Loucy (cell line): ENCODE results near the gene EOMES.

Experiments used
- H2AFZ ChIP-seq: fragments of 200-600 bp; sonication (generic); 2 replicates; pipeline ENCODE4 v1.6.0; 2016; ENCODE audit warnings: antibody characterized with exemption, mild to moderate bottlenecking, low read length, moderate library complexity
- H3F3A ChIP-seq: fragments of 200-600 bp; 2 replicates; pipeline ENCODE4 v1.6.0; 2016; ENCODE audit warnings: antibody characterized with exemption, low read depth, mild to moderate bottlenecking
- H3K27me3 ChIP-seq: fragments of 200-600 bp; sonication (generic); 2 replicates; pipeline ENCODE4 v1.6.1; 2014; ENCODE audit warnings: low read length, mild to moderate bottlenecking; ENCODE audit not compliant: insufficient read depth, poor library complexity, severe bottlenecking
- H3K36me3 ChIP-seq: fragments of 200-600 bp; sonication (generic); 2 replicates; pipeline ENCODE4 v1.6.1; 2016; ENCODE audit warnings: low read length; ENCODE audit not compliant: insufficient read depth
- H3K4me1 ChIP-seq: fragments of 200-600 bp; sonication (generic); 2 replicates; pipeline ENCODE4 v1.5.1; 2014; ENCODE audit warnings: low read length, mild to moderate bottlenecking; ENCODE audit not compliant: insufficient read depth, poor library complexity, severe bottlenecking
- H3K4me2 ChIP-seq: fragments of 200-600 bp; sonication (generic); 2 replicates; pipeline ENCODE4 v1.6.0; 2014; ENCODE audit warnings: antibody characterized with exemption, low read length, low read depth, mild to moderate bottlenecking; ENCODE audit not compliant: poor library complexity, severe bottlenecking
- H3K4me3 ChIP-seq: fragments of 200-600 bp; sonication (generic); 2 replicates; pipeline ENCODE4 v1.5.1; 2014; ENCODE audit warnings: low read length, mild to moderate bottlenecking, mixed read lengths; ENCODE audit not compliant: poor library complexity, severe bottlenecking
- H3K79me2 ChIP-seq: fragments of 200-600 bp; sonication (generic); 2 replicates; pipeline ENCODE4 v1.6.1; 2014; ENCODE audit warnings: low read length; ENCODE audit not compliant: insufficient read depth
- H3K9ac ChIP-seq: fragments of 200-600 bp; sonication (generic); 2 replicates; pipeline ENCODE4 v1.6.0; 2014; ENCODE audit warnings: mild to moderate bottlenecking, low read depth, low read length, moderate library complexity; ENCODE audit not compliant: poor library complexity, severe bottlenecking
- H3K9me2 ChIP-seq: fragments of 200-600 bp; sonication (generic); replicated peaks from 2 replicates; pipeline ENCODE4 v1.6.1; 2016; ENCODE audit warnings: low read depth, low read length, mixed read lengths
- H3K9me3 ChIP-seq: fragments of 200-600 bp; sonication (generic); 2 replicates; pipeline ENCODE4 v1.6.1; 2014; ENCODE audit warnings: mild to moderate bottlenecking, antibody characterized with exemption, low read length, low read depth; ENCODE audit not compliant: insufficient read depth
- H4K20me1 ChIP-seq: fragments of 200-600 bp; sonication (generic); 2 replicates; pipeline ENCODE4 v1.6.0; 2014; ENCODE audit warnings: antibody characterized with exemption, low read length, mild to moderate bottlenecking; ENCODE audit not compliant: insufficient read depth, poor library complexity, severe bottlenecking
- CTCF ChIP-seq: fragments of 200-600 bp; sonication (generic); conservative IDR thresholded peaks from 2 replicates; pipeline ENCODE4 v1.5.1; 2014; ENCODE audit warnings: mild to moderate bottlenecking, antibody characterized with exemption, low read length
- EZH2phosphoT487 ChIP-seq: fragments of 200-600 bp; IDR thresholded peaks from 2 replicates; pipeline ENCODE4 v1.6.1; 2018; ENCODE audit warnings: antibody characterized with exemption, mild to moderate bottlenecking, moderate library complexity, borderline replicate concordance

EOMES gene

DNA sequence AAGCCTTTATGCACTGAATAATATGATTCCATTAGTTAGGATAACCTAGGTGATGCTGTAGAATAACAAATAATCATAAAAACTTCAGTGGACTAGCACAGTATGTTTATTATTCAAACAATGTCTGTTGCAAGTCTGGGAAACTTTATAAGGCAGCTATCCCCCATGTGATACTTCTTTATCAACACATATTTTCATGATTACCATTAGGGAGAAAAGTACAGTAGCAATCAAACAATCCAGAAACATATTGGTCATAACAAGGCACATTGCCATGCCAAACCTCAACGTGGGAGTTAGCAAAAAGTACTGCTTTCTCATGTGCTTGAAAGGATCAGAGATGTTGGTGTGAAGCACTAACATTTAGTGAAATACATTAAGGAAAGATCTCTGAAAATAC is 35.5 kb downstream of the EOMES start:
- H3K36me3 ChIP-seq: no peaks in the 10 kb centered on the region
- no peak overlapping the region for H3K9ac ChIP-seq
- H2AFZ ChIP-seq: no peak overlapping the region
- no peaks in the 10 kb centered on the region for H3K79me2 ChIP-seq
- no peak for TF ChIP-seq CTCF
- TF ChIP-seq EZH2phosphoT487: no peak
- H3K4me1 ChIP-seq: no peaks in the 10 kb centered on the region
- no peaks in the 10 kb centered on the region for H4K20me1 ChIP-seq
- H3F3A ChIP-seq: no peaks in the 10 kb centered on the region
- H3K9me2 ChIP-seq: no peaks in the 10 kb centered on the region
- H3K9me3 ChIP-seq: no peaks in the 10 kb centered on the region
- no peaks in the 10 kb centered on the region for H3K27me3 ChIP-seq
- H3K4me2 ChIP-seq: no peak overlapping the region
- no peak overlapping the region for H3K4me3 ChIP-seq

DNA sequence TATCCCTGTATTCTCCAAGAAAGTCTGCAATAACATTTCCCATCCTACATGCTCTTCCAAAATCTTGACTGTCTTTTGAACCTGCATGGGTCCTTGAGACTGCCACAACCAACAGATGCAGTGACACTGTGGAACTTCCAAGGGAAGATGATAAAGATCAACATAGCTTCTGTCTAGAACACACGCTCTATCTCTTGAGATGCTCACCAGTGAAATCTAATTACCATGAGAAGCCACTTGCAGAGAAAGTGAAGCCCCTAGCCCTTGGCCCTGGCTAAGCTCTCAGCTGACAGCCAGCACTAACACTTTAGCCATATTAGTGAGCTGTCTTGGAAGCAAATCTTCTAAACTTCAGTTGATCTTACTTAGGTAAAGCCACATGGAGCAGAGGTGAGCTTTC is 36.6 kb downstream of the EOMES start:
- no peak overlapping the region for H3K4me3 ChIP-seq
- H3K9me3 ChIP-seq: no peaks in the 10 kb centered on the region
- H3K79me2 ChIP-seq: no peaks in the 10 kb centered on the region
- H3K36me3 ChIP-seq: no peaks in the 10 kb centered on the region
- H3K4me1 ChIP-seq: peaks cover 8% of the 10 kb centered on the region
- no peak overlapping the region for H3K9ac ChIP-seq
- H3K27me3 ChIP-seq: no peaks in the 10 kb centered on the region
- no peak overlapping the region for H2AFZ ChIP-seq
- H3K4me2 ChIP-seq: no peak overlapping the region
- H3F3A ChIP-seq: no peaks in the 10 kb centered on the region
- no peaks in the 10 kb centered on the region for H3K9me2 ChIP-seq
- no peaks in the 10 kb centered on the region for H4K20me1 ChIP-seq
- TF ChIP-seq CTCF (no peak), EZH2phosphoT487 (no peak)

GRCh38 chr3:27684302-27684701 is 37.8 kb downstream of the EOMES start:
- Histone ChIP-seq H3K9ac (no peak overlapping the region), H3K4me3 (no peak overlapping the region), H3K79me2 (no peaks in the 10 kb centered on the region), H3K4me1 (peaks cover 8% of the 10 kb centered on the region), H2AFZ (no peak overlapping the region), H3K4me2 (no peak overlapping the region), H3K9me3 (no peaks in the 10 kb centered on the region), H4K20me1 (no peaks in the 10 kb centered on the region), H3K36me3 (no peaks in the 10 kb centered on the region), H3K9me2 (no peaks in the 10 kb centered on the region), H3F3A (no peaks in the 10 kb centered on the region), H3K27me3 (no peaks in the 10 kb centered on the region)
- TF ChIP-seq CTCF: no peak
- no peak for TF ChIP-seq EZH2phosphoT487
